Loucy (cell line): ENCODE data around the gene KRTAP10-1.

Source experiments
- H2AFZ ChIP-seq: fragments of 200-600 bp; sonication (generic); 2 replicates; pipeline ENCODE4 v1.6.0; 2016; ENCODE audit warnings: antibody characterized with exemption, mild to moderate bottlenecking, low read length, moderate library complexity
- H3F3A ChIP-seq: fragments of 200-600 bp; 2 replicates; pipeline ENCODE4 v1.6.0; 2016; ENCODE audit warnings: antibody characterized with exemption, low read depth, mild to moderate bottlenecking
- H3K27me3 ChIP-seq: fragments of 200-600 bp; sonication (generic); 2 replicates; pipeline ENCODE4 v1.6.1; 2014; ENCODE audit warnings: low read length, mild to moderate bottlenecking; ENCODE audit not compliant: insufficient read depth, poor library complexity, severe bottlenecking
- H3K36me3 ChIP-seq: fragments of 200-600 bp; sonication (generic); 2 replicates; pipeline ENCODE4 v1.6.1; 2016; ENCODE audit warnings: low read length; ENCODE audit not compliant: insufficient read depth
- H3K4me1 ChIP-seq: fragments of 200-600 bp; sonication (generic); 2 replicates; pipeline ENCODE4 v1.5.1; 2014; ENCODE audit warnings: low read length, mild to moderate bottlenecking; ENCODE audit not compliant: insufficient read depth, poor library complexity, severe bottlenecking
- H3K4me2 ChIP-seq: fragments of 200-600 bp; sonication (generic); 2 replicates; pipeline ENCODE4 v1.6.0; 2014; ENCODE audit warnings: antibody characterized with exemption, low read length, low read depth, mild to moderate bottlenecking; ENCODE audit not compliant: poor library complexity, severe bottlenecking
- H3K4me3 ChIP-seq: fragments of 200-600 bp; sonication (generic); 2 replicates; pipeline ENCODE4 v1.5.1; 2014; ENCODE audit warnings: low read length, mild to moderate bottlenecking, mixed read lengths; ENCODE audit not compliant: poor library complexity, severe bottlenecking
- H3K79me2 ChIP-seq: fragments of 200-600 bp; sonication (generic); 2 replicates; pipeline ENCODE4 v1.6.1; 2014; ENCODE audit warnings: low read length; ENCODE audit not compliant: insufficient read depth
- H3K9ac ChIP-seq: fragments of 200-600 bp; sonication (generic); 2 replicates; pipeline ENCODE4 v1.6.0; 2014; ENCODE audit warnings: mild to moderate bottlenecking, low read depth, low read length, moderate library complexity; ENCODE audit not compliant: poor library complexity, severe bottlenecking
- H3K9me2 ChIP-seq: fragments of 200-600 bp; sonication (generic); replicated peaks from 2 replicates; pipeline ENCODE4 v1.6.1; 2016; ENCODE audit warnings: low read depth, low read length, mixed read lengths
- H3K9me3 ChIP-seq: fragments of 200-600 bp; sonication (generic); 2 replicates; pipeline ENCODE4 v1.6.1; 2014; ENCODE audit warnings: mild to moderate bottlenecking, antibody characterized with exemption, low read length, low read depth; ENCODE audit not compliant: insufficient read depth
- H4K20me1 ChIP-seq: fragments of 200-600 bp; sonication (generic); 2 replicates; pipeline ENCODE4 v1.6.0; 2014; ENCODE audit warnings: antibody characterized with exemption, low read length, mild to moderate bottlenecking; ENCODE audit not compliant: insufficient read depth, poor library complexity, severe bottlenecking
- EZH2phosphoT487 ChIP-seq: fragments of 200-600 bp; IDR thresholded peaks from 2 replicates; pipeline ENCODE4 v1.6.1; 2018; ENCODE audit warnings: antibody characterized with exemption, mild to moderate bottlenecking, moderate library complexity, borderline replicate concordance
- TF ChIP-seq, protein P1 (sequence below): fragments of 200-600 bp; sonication (generic); conservative IDR thresholded peaks from 2 replicates; pipeline ENCODE4 v1.5.1; 2014; ENCODE audit warnings: mild to moderate bottlenecking, antibody characterized with exemption, low read length

Gene KRTAP10-1, protein sequence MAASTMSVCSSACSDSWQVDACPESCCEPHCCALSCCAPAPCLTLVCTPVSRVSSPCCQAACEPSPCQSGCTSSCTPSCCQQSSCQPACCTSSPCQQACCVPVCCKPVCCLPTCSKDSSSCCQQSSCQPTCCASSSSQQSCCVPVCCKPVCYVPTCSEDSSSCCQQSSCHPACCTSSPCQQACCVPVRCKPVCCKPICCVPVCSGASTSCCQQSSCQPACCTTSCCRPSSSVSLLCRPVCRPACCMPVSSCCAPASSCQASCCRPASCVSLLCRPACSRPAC

DNA sequence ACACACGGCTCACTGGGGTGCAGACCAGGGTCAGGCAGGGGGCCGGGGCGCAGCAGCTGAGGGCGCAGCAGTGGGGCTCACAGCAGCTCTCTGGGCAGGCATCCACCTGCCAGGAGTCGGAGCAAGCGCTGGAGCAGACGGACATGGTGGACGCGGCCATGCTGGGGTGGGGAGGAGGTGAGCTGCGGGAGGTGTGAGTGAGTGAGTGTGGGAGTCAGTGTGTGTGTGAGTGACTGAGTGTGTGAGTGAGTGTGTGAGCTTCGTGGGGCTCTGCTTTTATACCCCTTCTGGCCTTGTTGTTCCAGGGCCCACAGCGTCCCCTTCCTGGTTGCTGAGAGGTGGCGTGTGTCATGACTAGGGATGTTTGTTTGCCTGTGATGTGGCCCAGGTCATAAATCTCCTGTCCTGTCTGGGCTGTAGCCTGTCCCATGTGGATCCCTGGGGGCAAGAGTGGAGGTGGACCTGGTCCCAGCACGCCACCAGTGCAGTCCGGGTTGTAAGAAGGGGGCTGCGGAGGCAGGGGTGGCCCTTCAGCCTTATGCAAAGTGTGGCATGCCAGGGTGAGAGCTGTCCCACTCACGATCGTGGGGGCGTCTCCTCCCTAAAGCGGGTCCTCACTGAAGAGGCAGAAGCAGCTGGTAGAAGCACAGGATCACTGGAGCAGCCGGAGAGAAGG is at the start of gene KRTAP10-1:
KRTAP10-1 (minus strand) TSS at position 205 of the 676 bp plus-strand sequence; CDS start at position 160, 45 bp downstream.
- no peak for TF ChIP-seq EZH2phosphoT487
- TF ChIP-seq, protein P1, sequence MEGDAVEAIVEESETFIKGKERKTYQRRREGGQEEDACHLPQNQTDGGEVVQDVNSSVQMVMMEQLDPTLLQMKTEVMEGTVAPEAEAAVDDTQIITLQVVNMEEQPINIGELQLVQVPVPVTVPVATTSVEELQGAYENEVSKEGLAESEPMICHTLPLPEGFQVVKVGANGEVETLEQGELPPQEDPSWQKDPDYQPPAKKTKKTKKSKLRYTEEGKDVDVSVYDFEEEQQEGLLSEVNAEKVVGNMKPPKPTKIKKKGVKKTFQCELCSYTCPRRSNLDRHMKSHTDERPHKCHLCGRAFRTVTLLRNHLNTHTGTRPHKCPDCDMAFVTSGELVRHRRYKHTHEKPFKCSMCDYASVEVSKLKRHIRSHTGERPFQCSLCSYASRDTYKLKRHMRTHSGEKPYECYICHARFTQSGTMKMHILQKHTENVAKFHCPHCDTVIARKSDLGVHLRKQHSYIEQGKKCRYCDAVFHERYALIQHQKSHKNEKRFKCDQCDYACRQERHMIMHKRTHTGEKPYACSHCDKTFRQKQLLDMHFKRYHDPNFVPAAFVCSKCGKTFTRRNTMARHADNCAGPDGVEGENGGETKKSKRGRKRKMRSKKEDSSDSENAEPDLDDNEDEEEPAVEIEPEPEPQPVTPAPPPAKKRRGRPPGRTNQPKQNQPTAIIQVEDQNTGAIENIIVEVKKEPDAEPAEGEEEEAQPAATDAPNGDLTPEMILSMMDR, result no peak
- no peaks in the 10 kb centered on the region for H3K9me2 ChIP-seq
- no peak within 1 kb of the TSS for H2AFZ ChIP-seq
- H3K9ac ChIP-seq, result no peak within 1 kb of the TSS
- H4K20me1 ChIP-seq, result no peaks in the 10 kb centered on the region
- no peaks in the 10 kb centered on the region for H3K79me2 ChIP-seq
- no peaks in the 10 kb centered on the region for H3F3A ChIP-seq
- H3K27me3 ChIP-seq, result no peaks in the 10 kb centered on the region
- H3K4me2 ChIP-seq, result no peak within 1 kb of the TSS
- H3K4me1 ChIP-seq, result no peaks in the 10 kb centered on the region
- no peaks in the 10 kb centered on the region for H3K36me3 ChIP-seq
- H3K4me3 ChIP-seq, result no peak within 1 kb of the TSS
- peaks cover 6% of the 10 kb centered on the region; the same call in 1 of the 2 replicates for H3K9me3 ChIP-seq

DNA sequence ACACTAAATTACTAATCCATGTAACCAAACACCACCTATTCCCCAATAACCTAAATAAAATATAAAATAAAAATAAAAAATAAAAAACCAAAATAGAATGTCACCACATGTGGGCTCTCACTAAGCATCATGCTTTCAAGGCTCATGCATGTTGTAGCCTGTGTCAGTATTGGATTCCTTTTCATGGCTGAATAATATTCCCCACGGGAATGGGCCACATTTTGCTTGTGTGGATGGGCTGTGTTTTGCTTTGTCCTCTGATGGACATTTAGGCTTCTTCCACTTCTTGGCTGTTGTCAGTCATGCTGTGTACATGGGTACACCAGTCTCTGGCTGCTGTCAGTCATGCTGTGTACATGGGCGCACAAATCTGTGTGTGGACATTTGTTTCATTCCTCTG is 49.1 kb upstream of the KRTAP10-1 start:
- Histone ChIP-seq H3K79me2 (no peaks in the 10 kb centered on the region), H3K9me3 (no peaks in the 10 kb centered on the region), H4K20me1 (no peaks in the 10 kb centered on the region), H3K36me3 (no peaks in the 10 kb centered on the region), H3F3A (no peaks in the 10 kb centered on the region), H3K9me2 (no peaks in the 10 kb centered on the region), H3K4me3 (no peak overlapping the region), H3K4me2 (no peak overlapping the region), H3K9ac (no peak overlapping the region), H3K4me1 (no peaks in the 10 kb centered on the region), H3K27me3 (no peaks in the 10 kb centered on the region), H2AFZ (no peak overlapping the region)
- TF ChIP-seq EZH2phosphoT487, result no peak
- TF ChIP-seq, protein P1, result no peak

DNA sequence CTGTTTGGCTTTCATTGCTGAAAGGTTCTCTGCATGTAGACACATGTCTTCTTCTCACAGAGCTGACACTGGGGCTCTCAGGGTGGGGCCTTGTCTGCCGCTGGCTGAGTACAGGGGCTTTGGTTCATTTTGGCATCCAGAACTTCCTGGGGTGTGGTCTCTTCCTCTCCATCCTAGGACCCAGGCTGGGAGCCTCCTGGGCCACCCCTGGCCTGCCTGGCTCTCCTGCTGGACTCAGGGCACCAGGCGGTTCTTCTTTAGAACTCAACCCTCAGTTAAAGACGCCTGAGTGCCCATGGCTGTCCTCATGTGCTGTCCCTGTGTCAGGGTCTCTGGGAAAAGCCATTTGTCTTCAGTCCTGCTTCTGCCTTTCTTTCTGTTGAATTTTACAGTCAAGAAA is 45.9 kb upstream of the KRTAP10-1 start:
- Histone ChIP-seq H3F3A (no peaks in the 10 kb centered on the region; the same call in 1 of the 2 replicates), H3K79me2 (no peaks in the 10 kb centered on the region), H3K27me3 (no peaks in the 10 kb centered on the region), H3K36me3 (no peaks in the 10 kb centered on the region), H3K4me2 (no peak overlapping the region), H2AFZ (no peak overlapping the region), H3K9ac (no peak overlapping the region), H3K4me1 (no peaks in the 10 kb centered on the region), H3K4me3 (no peak overlapping the region), H3K9me2 (no peaks in the 10 kb centered on the region), H4K20me1 (no peaks in the 10 kb centered on the region), H3K9me3 (peaks cover 6% of the 10 kb centered on the region; the same call in 1 of the 2 replicates)
- TF ChIP-seq, protein P1, result no peak
- TF ChIP-seq EZH2phosphoT487, result no peak
